ENCODE data around the gene AFF3. TPM values are rescaled to one million over a fixed set of nuclear protein-coding genes. Genes with fewer than 3 reads are reported as not detected.

The AFF3 gene
- polyA plus RNA-seq, 1 donor (not counting 4 experiments of a cell fraction or from before 2014, with no cell fraction given): not detected

- Histone ChIP-seq H3K4me3 (ENCODE audit: control insufficient read depth in 2 of 3, extremely low read depth in 1 of 3, insufficient read depth in 2 of 3, low read depth in 1 of 3, low read length in 3 of 3) (no peak overlapping the region), H3K27me3 (ENCODE audit: control insufficient read depth, extremely low read depth, insufficient read depth, low read length) (no peaks in the 10 kb centered on the region)
These were observed 388.9 kb downstream of the AFF3 start for GRCh38 chr2:99753505-99753904.

GRCh38 chr2:99748344-99748743 lies 394.0 kb downstream of the AFF3 start:
- H3K79me2 ChIP-seq (ENCODE audit: control insufficient read depth, insufficient read depth, low read length): no peaks in the 10 kb centered on the region
- H2AFZ ChIP-seq (ENCODE audit: control insufficient read depth, low read length): no peak overlapping the region
- no peak overlapping the region for H3K27ac ChIP-seq (ENCODE audit: control insufficient read depth, insufficient read depth, low read length)
- H3K4me1 ChIP-seq (ENCODE audit: control insufficient read depth, extremely low read depth, insufficient read depth, low read length): no peaks in the 10 kb centered on the region
- FAIRE-seq (no peak), DNase-seq (ENCODE audit: low read depth, low spot score) (no peak)
- H3K9ac ChIP-seq (ENCODE audit: control insufficient read depth, extremely low read depth, insufficient read depth, low read length): no peak overlapping the region
- H3K36me3 ChIP-seq (ENCODE audit: control insufficient read depth in 2 of 2, extremely low read depth in 1 of 2, insufficient read depth in 2 of 2, low read length in 2 of 2): no peaks in the 10 kb centered on the region
- H3K4me2 ChIP-seq (ENCODE audit: control insufficient read depth, extremely low read depth, insufficient read depth, low read depth, low read length): no peak overlapping the region
- dilution Hi-C loops (cut with MboI; ENCODE audit: extremely low pct_ligation_motif_present, low sequenced_read_pairs): no loop called here
- no peak overlapping the region for H3K4me3 ChIP-seq (ENCODE audit: control insufficient read depth in 2 of 3, extremely low read depth in 1 of 3, insufficient read depth in 2 of 3, low read depth in 1 of 3, low read length in 3 of 3)
- no peaks in the 10 kb centered on the region for H4K20me1 ChIP-seq (ENCODE audit: control insufficient read depth, extremely low read depth, insufficient read depth, low read length)
- no peaks in the 10 kb centered on the region for H3K9me1 ChIP-seq (ENCODE audit: control insufficient read depth, extremely low read depth, insufficient read depth, low read length)
- H3K9me3 ChIP-seq (ENCODE audit: control insufficient read depth, low read depth, low read length): no peaks in the 10 kb centered on the region
- TF ChIP-seq CTCF (optimal IDR thresholded peaks at IDR 0.05 in 1 of 3, IDR thresholded peaks at IDR 0.05 in 1 of 3, conservative IDR thresholded peaks at IDR 0.05 in 1 of 3; ENCODE audit: extremely low read depth in 1 of 3, insufficient read depth in 2 of 3, low read length in 3 of 3): no peak
- H3K27me3 ChIP-seq (ENCODE audit: control insufficient read depth, extremely low read depth, insufficient read depth, low read length): no peaks in the 10 kb centered on the region

More at GRCh38 chr2:99753505-99753904, 388.9 kb downstream of the AFF3 start:
- H3K4me2 ChIP-seq (ENCODE audit: control insufficient read depth, extremely low read depth, insufficient read depth, low read depth, low read length): no peak overlapping the region
- H3K27ac ChIP-seq (ENCODE audit: control insufficient read depth, insufficient read depth, low read length): no peak overlapping the region
- FAIRE-seq: no peak
- H3K9ac ChIP-seq (ENCODE audit: control insufficient read depth, extremely low read depth, insufficient read depth, low read length): no peak overlapping the region
- no peak for TF ChIP-seq EZH2 (IDR thresholded peaks at IDR 0.05; ENCODE audit: low read length)
- no peak for TF ChIP-seq CTCF (optimal IDR thresholded peaks at IDR 0.05 in 1 of 3, IDR thresholded peaks at IDR 0.05 in 1 of 3, conservative IDR thresholded peaks at IDR 0.05 in 1 of 3; ENCODE audit: extremely low read depth in 1 of 3, insufficient read depth in 2 of 3, low read length in 3 of 3)
- no peaks in the 10 kb centered on the region for H4K20me1 ChIP-seq (ENCODE audit: control insufficient read depth, extremely low read depth, insufficient read depth, low read length)
- DNase-seq (ENCODE audit: low read depth, low spot score): no peak
- dilution Hi-C loops (cut with MboI; ENCODE audit: extremely low pct_ligation_motif_present, low sequenced_read_pairs): no loop called here
- no peaks in the 10 kb centered on the region for H3K4me1 ChIP-seq (ENCODE audit: control insufficient read depth, extremely low read depth, insufficient read depth, low read length)
- no peaks in the 10 kb centered on the region for H3K36me3 ChIP-seq (ENCODE audit: control insufficient read depth in 2 of 2, extremely low read depth in 1 of 2, insufficient read depth in 2 of 2, low read length in 2 of 2)
- H3K79me2 ChIP-seq (ENCODE audit: control insufficient read depth, insufficient read depth, low read length): no peaks in the 10 kb centered on the region
- no peaks in the 10 kb centered on the region for H3K9me3 ChIP-seq (ENCODE audit: control insufficient read depth, low read depth, low read length)
- no peaks in the 10 kb centered on the region for H3K9me1 ChIP-seq (ENCODE audit: control insufficient read depth, extremely low read depth, insufficient read depth, low read length)
- no peak overlapping the region for H2AFZ ChIP-seq (ENCODE audit: control insufficient read depth, low read length)

Data from keratinocyte (primary cell).